ENCODE results near the gene LMAN1.

LMAN1 gene, protein sequence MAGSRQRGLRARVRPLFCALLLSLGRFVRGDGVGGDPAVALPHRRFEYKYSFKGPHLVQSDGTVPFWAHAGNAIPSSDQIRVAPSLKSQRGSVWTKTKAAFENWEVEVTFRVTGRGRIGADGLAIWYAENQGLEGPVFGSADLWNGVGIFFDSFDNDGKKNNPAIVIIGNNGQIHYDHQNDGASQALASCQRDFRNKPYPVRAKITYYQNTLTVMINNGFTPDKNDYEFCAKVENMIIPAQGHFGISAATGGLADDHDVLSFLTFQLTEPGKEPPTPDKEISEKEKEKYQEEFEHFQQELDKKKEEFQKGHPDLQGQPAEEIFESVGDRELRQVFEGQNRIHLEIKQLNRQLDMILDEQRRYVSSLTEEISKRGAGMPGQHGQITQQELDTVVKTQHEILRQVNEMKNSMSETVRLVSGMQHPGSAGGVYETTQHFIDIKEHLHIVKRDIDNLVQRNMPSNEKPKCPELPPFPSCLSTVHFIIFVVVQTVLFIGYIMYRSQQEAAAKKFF

DNA sequence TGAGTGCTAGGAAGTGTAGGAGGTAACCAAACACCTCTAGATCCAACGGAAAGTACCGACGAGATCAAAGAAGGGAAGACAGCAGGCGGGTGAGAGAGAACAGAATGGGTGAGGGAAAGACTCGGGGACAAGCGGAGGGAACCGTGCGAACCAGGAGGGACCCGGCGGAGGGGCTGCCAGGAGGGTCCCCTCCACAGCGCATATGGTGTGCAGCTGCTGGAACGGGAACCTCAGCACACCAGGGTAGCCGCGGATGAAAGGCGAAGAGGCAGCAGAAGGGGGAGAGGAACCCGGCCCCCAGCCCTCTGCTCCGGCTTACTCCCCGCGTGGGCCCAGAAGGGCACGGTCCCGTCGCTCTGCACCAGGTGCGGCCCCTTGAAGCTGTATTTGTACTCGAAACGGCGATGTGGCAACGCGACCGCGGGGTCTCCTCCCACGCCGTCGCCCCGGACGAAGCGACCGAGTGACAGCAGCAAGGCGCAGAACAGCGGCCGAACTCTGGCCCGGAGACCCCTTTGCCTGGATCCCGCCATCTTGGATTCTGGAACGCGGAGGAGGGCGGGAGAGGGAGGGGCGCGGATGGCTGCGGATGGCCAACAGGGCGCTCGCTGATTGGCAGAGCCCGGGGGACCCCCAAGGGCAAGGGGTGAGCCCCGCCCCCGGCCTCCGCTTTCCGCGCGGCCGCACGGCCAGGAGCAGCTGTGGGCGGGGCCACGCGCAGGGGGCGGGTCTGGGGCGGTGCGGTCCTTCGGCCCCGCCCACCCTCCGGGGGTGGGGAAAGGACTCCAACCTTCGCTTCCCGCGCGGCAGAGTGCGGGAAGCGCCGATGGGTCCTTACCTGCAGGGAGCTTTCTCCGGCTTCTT is at the start of gene LMAN1:
TSS of gene LMAN1 (minus strand) at position 554 of the 864 bp plus-strand sequence. CDS start at position 533, 21 bp downstream.
- H3K27ac ChIP-seq, result peak within 1 kb of the TSS; percentile 89
- TF ChIP-seq, protein P1, sequence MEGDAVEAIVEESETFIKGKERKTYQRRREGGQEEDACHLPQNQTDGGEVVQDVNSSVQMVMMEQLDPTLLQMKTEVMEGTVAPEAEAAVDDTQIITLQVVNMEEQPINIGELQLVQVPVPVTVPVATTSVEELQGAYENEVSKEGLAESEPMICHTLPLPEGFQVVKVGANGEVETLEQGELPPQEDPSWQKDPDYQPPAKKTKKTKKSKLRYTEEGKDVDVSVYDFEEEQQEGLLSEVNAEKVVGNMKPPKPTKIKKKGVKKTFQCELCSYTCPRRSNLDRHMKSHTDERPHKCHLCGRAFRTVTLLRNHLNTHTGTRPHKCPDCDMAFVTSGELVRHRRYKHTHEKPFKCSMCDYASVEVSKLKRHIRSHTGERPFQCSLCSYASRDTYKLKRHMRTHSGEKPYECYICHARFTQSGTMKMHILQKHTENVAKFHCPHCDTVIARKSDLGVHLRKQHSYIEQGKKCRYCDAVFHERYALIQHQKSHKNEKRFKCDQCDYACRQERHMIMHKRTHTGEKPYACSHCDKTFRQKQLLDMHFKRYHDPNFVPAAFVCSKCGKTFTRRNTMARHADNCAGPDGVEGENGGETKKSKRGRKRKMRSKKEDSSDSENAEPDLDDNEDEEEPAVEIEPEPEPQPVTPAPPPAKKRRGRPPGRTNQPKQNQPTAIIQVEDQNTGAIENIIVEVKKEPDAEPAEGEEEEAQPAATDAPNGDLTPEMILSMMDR (conservative IDR thresholded peaks at IDR 0.05), result no peak
- TF ChIP-seq ZFX (IDR thresholded peaks at IDR 0.05), result peak; percentile 32; the same call in 1 of the 2 replicates

DNA sequence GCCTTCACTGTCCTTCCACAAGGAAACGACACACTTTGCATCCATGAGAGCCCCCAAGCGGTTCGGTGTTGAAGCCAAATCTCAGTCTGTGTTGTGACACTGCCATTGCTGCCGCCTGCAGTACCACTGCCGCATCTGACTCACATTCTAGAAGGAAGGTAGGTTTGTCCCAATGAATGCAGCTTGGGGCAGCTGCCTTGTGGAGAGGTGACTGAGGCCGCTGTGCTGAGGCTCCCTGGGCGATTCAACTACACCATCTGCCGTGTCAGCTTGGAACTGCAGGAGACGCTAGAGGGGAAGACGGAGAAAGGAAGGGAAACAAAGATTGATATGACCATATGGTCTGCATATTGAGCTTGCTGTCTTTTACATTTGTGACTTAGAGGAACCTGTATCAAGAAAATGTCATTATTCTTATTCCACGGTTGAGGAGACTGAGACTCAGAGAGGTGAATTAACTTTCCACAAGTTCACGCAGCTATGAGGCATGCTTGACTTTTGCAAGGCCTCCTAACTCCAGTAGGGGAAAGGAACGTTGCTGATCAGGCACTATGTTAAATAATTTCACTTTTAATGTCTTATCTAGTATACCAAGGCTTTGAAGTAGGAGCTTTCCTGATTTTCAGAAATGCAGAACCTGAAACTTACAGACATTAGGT is 43.5 kb upstream of the LMAN1 start:
- TF ChIP-seq, protein P1 (conservative IDR thresholded peaks at IDR 0.05), result peak; percentile 98
- TF ChIP-seq ZFX (IDR thresholded peaks at IDR 0.05), result no peak
- no peak overlapping the region for H3K27ac ChIP-seq

DNA sequence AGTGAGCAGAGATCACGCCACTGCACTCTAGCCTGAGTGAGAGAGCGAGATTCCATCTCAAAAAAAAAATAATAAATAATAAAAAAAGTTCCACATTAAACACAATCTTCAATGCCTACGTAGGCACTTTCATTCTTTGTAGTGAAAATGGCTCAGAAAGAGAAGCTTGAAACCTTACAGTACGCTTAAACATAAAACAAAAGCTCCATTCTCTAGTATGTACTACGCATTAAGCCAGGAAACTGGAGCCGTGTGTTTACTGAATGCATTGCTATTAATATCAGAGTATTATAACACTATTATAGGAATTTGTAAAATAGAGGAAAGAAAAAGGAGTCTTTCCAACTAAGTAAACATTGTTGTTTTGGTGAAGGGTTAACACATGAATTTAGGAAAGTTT is 41.3 kb upstream of the LMAN1 start:
- TF ChIP-seq, protein P1 (conservative IDR thresholded peaks at IDR 0.05), result no peak
- no peak for TF ChIP-seq ZFX (IDR thresholded peaks at IDR 0.05)
- no peak overlapping the region for H3K27ac ChIP-seq

DNA sequence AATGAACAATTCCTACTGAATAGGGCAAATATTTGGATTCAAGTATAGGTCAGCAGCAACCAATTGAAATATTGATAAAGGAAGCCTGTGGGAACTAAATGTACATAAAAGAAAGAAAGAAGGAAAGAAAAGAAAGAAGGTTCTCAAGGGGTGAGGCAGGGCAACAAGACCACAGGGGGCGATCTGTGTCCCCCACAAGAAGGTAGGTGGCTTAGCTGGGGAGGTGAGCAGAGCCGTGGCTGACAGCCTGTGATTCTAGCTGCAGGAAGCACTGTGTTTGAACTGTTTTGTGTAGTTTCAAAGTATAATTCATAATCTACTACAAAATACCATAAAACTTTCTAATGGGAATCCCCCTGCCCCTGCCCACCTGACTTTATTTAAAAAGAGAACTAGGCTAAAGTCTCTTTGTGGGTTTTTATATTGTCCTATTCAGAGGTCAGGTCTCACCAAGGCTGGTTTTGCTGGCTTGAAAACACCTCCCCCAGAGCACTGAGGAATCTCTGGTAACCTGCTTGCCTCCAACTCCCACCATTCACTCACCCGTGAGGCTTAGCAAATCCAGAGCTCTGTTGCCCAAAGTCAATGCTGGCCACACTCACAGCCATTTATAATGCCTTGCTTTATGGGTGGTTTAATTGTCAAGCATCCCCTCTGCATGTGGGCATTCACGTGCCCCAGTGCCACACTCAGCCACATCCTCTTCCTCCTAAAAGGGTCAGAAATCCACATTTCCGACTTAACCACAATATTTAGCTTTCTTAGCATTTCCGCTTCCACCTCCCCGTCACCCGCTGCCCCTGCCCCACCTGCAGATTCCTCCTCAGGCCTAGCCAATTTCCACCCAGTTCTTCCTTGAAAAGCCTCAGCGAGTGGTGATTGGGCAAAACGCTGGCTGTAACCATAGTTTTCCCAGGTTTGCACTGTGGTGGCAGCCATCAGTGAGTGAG is 36.4 kb upstream of the LMAN1 start:
- H3K27ac ChIP-seq, result no peak overlapping the region
- TF ChIP-seq, protein P1 (conservative IDR thresholded peaks at IDR 0.05), result no peak
- TF ChIP-seq ZFX (IDR thresholded peaks at IDR 0.05), result no peak

DNA sequence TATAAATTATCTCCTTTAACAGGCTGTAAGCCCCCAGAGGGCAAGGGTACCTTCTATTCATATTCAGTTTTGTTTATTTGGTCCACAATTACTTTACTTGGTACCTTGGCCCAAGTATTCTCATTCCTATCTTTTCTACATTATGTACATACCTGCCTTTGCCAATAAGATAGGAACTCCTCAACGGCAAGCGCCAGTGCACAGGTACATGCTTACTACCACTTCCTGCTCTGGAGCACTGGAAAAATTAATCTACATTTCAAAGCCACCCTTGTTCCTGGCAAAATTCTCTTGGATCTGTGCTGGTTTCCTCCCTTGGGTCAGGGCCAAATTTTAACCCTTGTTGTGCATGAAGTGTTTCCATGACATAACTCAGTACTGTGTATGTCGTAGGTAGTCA is 34.3 kb upstream of the LMAN1 start:
- TF ChIP-seq, protein P1 (conservative IDR thresholded peaks at IDR 0.05), result no peak
- TF ChIP-seq ZFX (IDR thresholded peaks at IDR 0.05), result no peak
- no peak overlapping the region for H3K27ac ChIP-seq

DNA sequence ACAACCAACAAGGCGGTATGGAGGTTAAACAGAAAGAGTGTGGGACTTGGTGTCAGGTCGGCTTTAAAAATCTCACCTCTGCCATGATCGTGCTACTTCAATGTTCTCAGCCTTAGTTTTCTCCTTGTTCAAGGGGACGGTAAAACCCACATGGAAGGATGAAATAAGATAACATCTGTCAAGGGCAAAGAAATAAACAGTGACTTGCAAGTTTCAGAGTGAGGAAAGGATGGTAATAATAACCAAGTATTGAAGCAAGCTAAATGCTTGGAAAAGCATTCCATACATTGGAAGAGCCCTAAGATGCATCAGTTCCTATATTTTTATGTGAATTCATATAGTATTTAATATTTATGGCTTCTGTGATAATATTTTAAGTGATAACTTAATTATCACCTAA is 29.8 kb upstream of the LMAN1 start:
- TF ChIP-seq, protein P1 (conservative IDR thresholded peaks at IDR 0.05), result no peak
- TF ChIP-seq ZFX (IDR thresholded peaks at IDR 0.05), result no peak
- H3K27ac ChIP-seq, result no peak overlapping the region
